ENCODE data around the gene FAM199X.

DNA sequence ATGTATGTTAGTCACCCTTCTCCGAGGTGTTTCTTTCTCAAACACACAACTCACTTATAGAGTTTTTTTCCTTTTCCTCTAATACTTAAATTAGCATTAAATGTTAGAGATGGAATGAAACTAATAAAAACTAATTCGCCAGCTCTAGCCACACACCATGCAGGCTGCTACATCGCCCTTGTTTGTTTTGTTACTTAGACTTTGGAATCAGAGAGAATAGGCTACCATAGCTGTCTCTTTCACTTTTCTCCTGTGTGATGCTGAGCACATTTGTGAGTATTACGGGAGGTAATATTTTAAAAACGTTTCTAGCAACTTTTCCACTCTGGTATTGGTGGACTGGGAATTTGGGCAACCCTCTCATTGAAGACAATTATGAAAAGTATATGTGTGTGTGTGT, 44.9 kb downstream of the FAM199X start:
- TF ChIP-seq EZH2phosphoT487 (IDR thresholded peaks at IDR 0.05; ENCODE audit: insufficient read depth, low read depth), result no peak
- no peak for TF ChIP-seq EZH2 (IDR thresholded peaks at IDR 0.05; ENCODE audit: insufficient read depth, poor library complexity, severe bottlenecking)
